Mesenchymal stem cell (in vitro differentiated cells and primary cell): ENCODE measurements around the gene SLC25A26.

Source experiments
- DNase-seq: peaks from one replicate; pipeline ENCODE4 v3.0.0-alpha.2; 2013
- H2AFZ ChIP-seq: one replicate; pipeline ENCODE4 v1.6.1; 2013; ENCODE audit warnings: low read depth, mild to moderate bottlenecking, control low read depth, inconsistent platforms, low read length, moderate library complexity
- H2AK5ac ChIP-seq: 2 replicates; pipeline ENCODE4 v1.6.1; 2013; ENCODE audit warnings: low read length, moderate library complexity, mild to moderate bottlenecking, inconsistent platforms; ENCODE audit not compliant: severe bottlenecking
- H2BK120ac ChIP-seq: one replicate; pipeline ENCODE4 v1.6.1; 2013; ENCODE audit warnings: low read depth, mild to moderate bottlenecking, inconsistent platforms, low read length, moderate library complexity
- H2BK12ac ChIP-seq, 2 experiments: one replicate each; pipeline ENCODE4 v1.6.1; 2013; ENCODE audit warnings: inconsistent platforms in 2 of 2, low read length in 2 of 2, mild to moderate bottlenecking in 2 of 2, moderate library complexity in 2 of 2, control low read depth in 1 of 2
- H2BK15ac ChIP-seq: one replicate; pipeline ENCODE4 v1.6.1; 2013; ENCODE audit warnings: mild to moderate bottlenecking, low read depth, inconsistent platforms; ENCODE audit not compliant: poor library complexity, severe bottlenecking
- H2BK5ac ChIP-seq: 2 replicates; pipeline ENCODE4 v1.6.1; 2013; ENCODE audit warnings: low read depth, mild to moderate bottlenecking, low read length, control low read depth, inconsistent platforms; ENCODE audit not compliant: poor library complexity, severe bottlenecking
- H3K14ac ChIP-seq, 2 experiments: one replicate each; pipeline ENCODE4 v1.6.1; 2013; ENCODE audit warnings: inconsistent platforms in 2 of 2, low read length in 2 of 2, control low read depth in 1 of 2, mild to moderate bottlenecking in 1 of 2, moderate library complexity in 1 of 2
- H3K18ac ChIP-seq, 2 experiments: one replicate each; pipeline ENCODE4 v1.6.1; 2013; ENCODE audit warnings: inconsistent platforms in 2 of 2, low read length in 2 of 2, control low read depth in 1 of 2, low read depth in 1 of 2, mild to moderate bottlenecking in 1 of 2
- H3K23ac ChIP-seq, 2 experiments: one replicate each; pipeline ENCODE4 v1.6.1; 2013; ENCODE audit warnings: inconsistent platforms in 2 of 2, low read length in 2 of 2, mild to moderate bottlenecking in 2 of 2, moderate library complexity in 2 of 2, control low read depth in 1 of 2
- H3K27ac ChIP-seq: 2 replicates; pipeline ENCODE4 v1.5.1; 2013; ENCODE audit warnings: mild to moderate bottlenecking, moderate library complexity, low read length, control low read depth, inconsistent platforms; ENCODE audit not compliant: poor library complexity, severe bottlenecking
- H3K27me3 ChIP-seq, 2 experiments: 2 replicates each; pipeline versions ENCODE4 v1.6.1 to v1.7.0; 2013; ENCODE audit warnings: low read length in 2 of 2, mild to moderate bottlenecking in 2 of 2, moderate library complexity in 2 of 2, control low read depth in 1 of 2, inconsistent platforms in 1 of 2; ENCODE audit not compliant: control insufficient read depth in 1 of 2, insufficient read depth in 1 of 2
- H3K36me3 ChIP-seq, 2 experiments: 2 replicates each; pipeline versions ENCODE4 v1.6.1 to v1.7.0; 2013; ENCODE audit warnings: low read length in 2 of 2, control low read depth in 1 of 2, inconsistent platforms in 1 of 2, low read depth in 1 of 2, mild to moderate bottlenecking in 1 of 2; ENCODE audit not compliant: insufficient read depth in 2 of 2, control insufficient read depth in 1 of 2
- H3K4ac ChIP-seq, 2 experiments: one replicate each; pipeline ENCODE4 v1.6.1; 2013; ENCODE audit warnings: inconsistent platforms in 2 of 2, low read length in 2 of 2, mild to moderate bottlenecking in 2 of 2, moderate library complexity in 2 of 2, control low read depth in 1 of 2, low read depth in 1 of 2
- H3K4me1 ChIP-seq: 2 replicates; pipeline ENCODE4 v1.6.1; 2013; ENCODE audit warnings: low read depth, low read length, control low read depth; ENCODE audit not compliant: control insufficient read depth, insufficient read depth
- H3K4me2 ChIP-seq: 2 replicates; pipeline ENCODE4 v1.6.1; 2013; ENCODE audit warnings: low read length, mild to moderate bottlenecking, inconsistent platforms; ENCODE audit not compliant: poor library complexity, severe bottlenecking
- H3K4me3 ChIP-seq, 2 experiments: 2 replicates each; pipeline versions ENCODE4 v1.5.1 to v1.7.0; 2013; ENCODE audit warnings: low read length in 2 of 2, mild to moderate bottlenecking in 2 of 2, control low read depth in 1 of 2, low read depth in 1 of 2; ENCODE audit not compliant: insufficient read depth in 1 of 2
- H3K79me1 ChIP-seq: replicated peaks from 2 replicates; pipeline ENCODE4 v1.6.1; 2013; ENCODE audit warnings: mild to moderate bottlenecking, control low read depth, low read length, inconsistent platforms; ENCODE audit not compliant: poor library complexity, severe bottlenecking
- H3K9ac ChIP-seq: 2 replicates; pipeline ENCODE4 v1.7.0; 2013; ENCODE audit warnings: mild to moderate bottlenecking, low read length, moderate library complexity
- H3K9me3 ChIP-seq: 2 replicates; pipeline ENCODE4 v1.7.0; 2013; ENCODE audit warnings: mild to moderate bottlenecking, low read length; ENCODE audit not compliant: control insufficient read depth
- H4K8ac ChIP-seq: one replicate; pipeline ENCODE4 v1.6.1; 2013; ENCODE audit warnings: inconsistent platforms, mild to moderate bottlenecking, low read length, moderate library complexity
- H4K91ac ChIP-seq: one replicate; pipeline ENCODE4 v1.6.1; 2013; ENCODE audit warnings: mild to moderate bottlenecking, low read length, inconsistent platforms
- WGBS: methylation state at CpG from one replicate; pipeline ENCODE4 v1.1.7; 2013; ENCODE audit warnings: mixed read lengths; 5-methylcytosine and 5-hydroxymethylcytosine counted together

Gene SLC25A26

DNA sequence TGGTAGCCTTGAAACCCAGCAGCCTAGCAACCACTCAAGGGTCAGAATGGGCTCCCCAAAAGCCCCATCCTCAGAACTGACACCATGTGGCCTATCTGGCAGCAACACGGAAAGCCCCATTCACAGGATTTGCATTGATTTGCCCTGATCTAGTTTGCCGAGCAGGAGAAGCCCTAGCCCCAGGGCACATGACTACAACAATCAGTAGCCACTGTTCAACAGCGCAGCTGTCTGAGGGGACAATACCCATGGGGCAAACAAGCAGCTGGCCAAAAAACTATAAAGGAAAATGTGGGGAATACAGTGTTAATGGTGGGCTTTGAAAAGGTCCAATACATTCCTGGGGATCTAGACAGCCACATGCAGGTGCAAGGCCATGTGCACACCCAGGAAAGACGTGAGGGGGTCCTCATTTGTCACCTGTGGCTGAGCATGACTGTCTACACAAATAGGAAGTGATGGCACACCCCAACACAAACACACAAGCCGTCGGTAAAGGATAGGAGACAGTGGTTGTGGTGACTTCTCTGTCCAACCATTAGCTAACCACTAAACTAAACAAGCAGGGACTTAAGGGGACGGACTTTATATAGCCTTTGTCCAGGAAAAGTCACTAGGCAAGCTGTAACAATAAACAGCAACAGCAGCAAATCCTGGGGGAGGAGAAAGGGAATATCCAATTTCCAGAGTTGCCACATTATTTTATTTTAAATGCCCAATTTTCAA is 166.3 kb downstream of the SLC25A26 start:
- Histone ChIP-seq H3K9me3 (peaks cover 13% of the 10 kb centered on the region), H3K4ac (no peak overlapping the region), H3K36me3 (peaks cover 46 to 64% of the 10 kb centered on the region in 2 experiments), H2AK5ac (peak overlapping the region; percentile 92), H3K27me3 (no peaks in the 10 kb centered on the region), H4K8ac (no peak overlapping the region), H2AFZ (no peak overlapping the region), H2BK15ac (no peak overlapping the region), H2BK120ac (no peak overlapping the region), H3K27ac (peak overlapping the region; percentile 64), H3K23ac (no peak overlapping the region), H3K4me3 (no peak overlapping the region), H3K9ac (no peak overlapping the region), H4K91ac (no peak overlapping the region), H3K79me1 (peaks cover 32% of the 10 kb centered on the region), H3K4me2 (no peak overlapping the region), H2BK5ac (no peak overlapping the region), H2BK12ac (peak overlapping the region in 1 of 2 experiments; percentile 62), H3K4me1 (peaks cover 12% of the 10 kb centered on the region), H3K18ac (peak overlapping the region in 1 of 2 experiments; percentile 16), H3K14ac (no peak overlapping the region)
- 73% methylated on average over 6 of the region's 7 CpGs for WGBS
- peak; percentile 76 for DNase-seq

DNA sequence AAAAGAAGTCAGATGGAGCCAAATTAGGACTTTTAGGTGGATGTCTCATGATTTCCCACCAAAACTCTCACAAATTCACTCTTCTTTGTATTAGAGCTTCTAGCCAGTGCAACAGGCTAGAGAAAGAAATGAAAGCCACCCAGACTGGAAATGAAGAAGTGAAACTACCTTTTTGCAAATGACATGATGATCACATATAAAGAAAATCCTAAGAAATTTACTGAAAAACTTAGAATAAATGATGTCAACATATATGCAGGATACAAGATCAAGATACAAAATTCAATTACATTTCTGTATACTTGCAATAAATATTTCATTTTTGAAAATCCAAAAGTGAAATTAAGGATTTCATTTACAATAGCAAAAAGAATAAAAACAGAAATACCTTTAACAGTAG is 169.2 kb downstream of the SLC25A26 start:
- H3K14ac ChIP-seq: no peak overlapping the region
- no peak overlapping the region for H3K4ac ChIP-seq
- H2BK15ac ChIP-seq: no peak overlapping the region
- H2AFZ ChIP-seq: no peak overlapping the region
- H3K18ac ChIP-seq: no peak overlapping the region
- H2BK12ac ChIP-seq: no peak overlapping the region
- no peaks in the 10 kb centered on the region for H3K27me3 ChIP-seq
- no peak overlapping the region for H3K23ac ChIP-seq
- peaks cover 13% of the 10 kb centered on the region for H3K79me1 ChIP-seq
- H2AK5ac ChIP-seq: no peak overlapping the region
- no peak overlapping the region for H3K4me3 ChIP-seq
- H3K27ac ChIP-seq: no peak overlapping the region
- H4K8ac ChIP-seq: no peak overlapping the region
- H3K4me1 ChIP-seq: peaks cover 29% of the 10 kb centered on the region
- DNase-seq: no peak
- no peak overlapping the region for H4K91ac ChIP-seq
- peaks cover 9% of the 10 kb centered on the region for H3K9me3 ChIP-seq
- peaks cover 33 to 50% of the 10 kb centered on the region in 2 experiments for H3K36me3 ChIP-seq
- no peak overlapping the region for H2BK120ac ChIP-seq
- no peak overlapping the region for H2BK5ac ChIP-seq
- no peak overlapping the region for H3K9ac ChIP-seq
- no peak overlapping the region for H3K4me2 ChIP-seq

DNA sequence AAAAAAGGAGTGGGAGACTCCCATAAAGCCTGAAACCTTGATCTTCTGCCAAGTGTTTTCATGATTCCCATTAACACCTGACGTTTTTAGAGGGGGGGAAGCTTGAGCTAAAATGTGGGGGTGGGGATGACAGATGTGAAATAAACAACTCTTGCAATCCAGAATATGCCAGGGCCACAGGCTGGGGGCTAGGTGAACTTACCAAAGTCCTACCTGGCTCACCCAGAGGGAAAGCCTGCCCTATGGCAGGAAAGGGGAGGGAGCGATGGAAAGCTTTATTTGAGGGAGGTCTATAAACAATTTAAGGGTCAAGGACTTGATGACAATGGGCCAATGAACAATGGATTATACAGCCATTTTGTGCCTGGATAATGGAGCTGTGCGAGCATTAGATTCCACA is 171.7 kb downstream of the SLC25A26 start:
- Histone ChIP-seq H3K27me3 (no peaks in the 10 kb centered on the region), H3K27ac (peak overlapping the region; percentile 19), H2BK12ac (no peak overlapping the region), H2BK5ac (no peak overlapping the region), H3K36me3 (peaks cover 36 to 45% of the 10 kb centered on the region in 2 experiments), H3K79me1 (peaks cover 17% of the 10 kb centered on the region), H3K18ac (no peak overlapping the region), H2AFZ (no peak overlapping the region), H3K9me3 (no peaks in the 10 kb centered on the region), H2BK120ac (no peak overlapping the region), H3K4me2 (no peak overlapping the region), H2BK15ac (no peak overlapping the region), H3K9ac (no peak overlapping the region), H4K8ac (no peak overlapping the region), H2AK5ac (peak overlapping the region; percentile 16), H3K23ac (no peak overlapping the region), H4K91ac (no peak overlapping the region), H3K4me3 (no peak overlapping the region), H3K4ac (no peak overlapping the region), H3K4me1 (peaks cover 33% of the 10 kb centered on the region), H3K14ac (no peak overlapping the region)
- WGBS: 92% methylated on average over 3 of the region's 3 CpGs
- DNase-seq: no peak

DNA sequence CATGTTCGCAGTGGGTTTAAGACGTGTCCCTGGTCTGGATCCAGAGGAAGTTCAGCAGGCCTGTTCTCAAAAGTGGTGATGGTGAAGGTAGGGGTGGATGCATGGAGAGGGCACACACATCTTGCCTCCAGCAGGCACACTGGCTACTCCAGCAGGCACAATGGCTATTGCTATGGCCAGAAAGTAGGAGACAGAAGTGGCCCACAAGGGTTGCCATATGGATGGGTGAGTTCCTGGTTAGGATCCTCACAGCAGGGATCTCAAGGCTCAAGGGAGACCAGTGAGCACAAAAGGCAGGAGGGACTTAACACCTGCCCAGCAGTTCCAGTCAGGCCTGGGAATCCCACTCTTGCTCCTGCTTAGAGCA is 172.1 kb downstream of the SLC25A26 start:
- Histone ChIP-seq H3K9ac (peak overlapping the region; percentile 36), H3K9me3 (no peaks in the 10 kb centered on the region), H2BK12ac (no peak overlapping the region), H3K4me3 (no peak overlapping the region), H3K27me3 (no peaks in the 10 kb centered on the region), H3K36me3 (peaks cover 38 to 48% of the 10 kb centered on the region in 2 experiments), H3K27ac (peak overlapping the region; percentile 19), H4K8ac (no peak overlapping the region), H2AFZ (no peak overlapping the region), H3K18ac (no peak overlapping the region), H3K14ac (peak overlapping the region in 1 of 2 experiments; percentile 12), H4K91ac (no peak overlapping the region), H3K4ac (no peak overlapping the region), H3K4me2 (no peak overlapping the region), H2BK120ac (no peak overlapping the region), H3K4me1 (peaks cover 34% of the 10 kb centered on the region), H2AK5ac (peak overlapping the region; percentile 16), H2BK15ac (no peak overlapping the region), H2BK5ac (no peak overlapping the region), H3K23ac (no peak overlapping the region), H3K79me1 (peaks cover 20% of the 10 kb centered on the region)
- 95% methylated on average over 2 of the region's 2 CpGs for WGBS
- no peak for DNase-seq
